Activated T-cell treated with anti-CD3 and anti-CD28 coated beads, Interleukin-2, amount 50 U/mL, for 24 hours (primary cell): ENCODE data around the gene MCC.
"Not testable (repeated sequence)": the region's sequence is repeated elsewhere in the genome, so short reads cannot be mapped to it uniquely, and the experiment has no call there.

Experiments used
- DNase-seq: peaks from one replicate; pipeline ENCODE4 v3.0.0-alpha.2; 2020
- H3K27ac Mint-ChIP-seq: 2 replicates; pipeline ENCODE4 v1.8.0; 2020; ENCODE audit warnings: mild to moderate bottlenecking, mixed read lengths
- H3K27me3 Mint-ChIP-seq: 2 replicates; pipeline ENCODE4 v1.8.0; 2020; ENCODE audit warnings: mixed read lengths
- H3K36me3 Mint-ChIP-seq: 2 replicates; pipeline ENCODE4 v1.8.0; 2020; ENCODE audit warnings: low read depth, mixed read lengths
- H3K4me1 Mint-ChIP-seq: 2 replicates; pipeline ENCODE4 v1.8.0; 2020; ENCODE audit warnings: low read depth, mixed read lengths
- H3K4me3 Mint-ChIP-seq: 2 replicates; pipeline ENCODE4 v1.8.0; 2020; ENCODE audit warnings: mild to moderate bottlenecking, moderate library complexity, mixed read lengths
- H3K9me3 Mint-ChIP-seq: 2 replicates; pipeline ENCODE4 v1.8.0; 2020; ENCODE audit warnings: mixed read lengths

The MCC gene

DNA sequence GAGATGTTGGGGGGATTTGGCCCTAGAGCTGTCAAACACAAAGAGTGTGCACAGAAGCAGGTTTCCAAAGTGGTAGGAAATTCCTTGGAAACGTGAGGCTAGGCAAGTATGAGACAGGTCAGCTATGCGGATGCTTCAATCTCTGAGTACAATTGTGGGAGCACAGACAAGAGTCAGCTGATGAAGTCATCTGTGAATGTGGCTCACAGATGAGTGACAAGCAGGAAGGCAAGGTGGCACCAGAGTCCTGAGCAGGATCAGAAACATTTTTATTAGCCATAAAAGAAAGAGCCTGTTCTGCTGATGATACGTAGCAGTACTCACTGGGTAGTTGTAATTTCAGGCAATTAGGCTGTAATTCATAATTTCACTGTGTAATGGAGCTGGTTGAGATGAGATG is 394.7 kb downstream of the MCC start:
- Mint-ChIP-seq H3K36me3 (no peaks in the 10 kb centered on the region), H3K4me3 (no peak overlapping the region), H3K27ac (no peak overlapping the region), H3K27me3 (no peaks in the 10 kb centered on the region), H3K4me1 (peaks cover 16% of the 10 kb centered on the region), H3K9me3 (no peaks in the 10 kb centered on the region)
- DNase-seq = no peak

DNA sequence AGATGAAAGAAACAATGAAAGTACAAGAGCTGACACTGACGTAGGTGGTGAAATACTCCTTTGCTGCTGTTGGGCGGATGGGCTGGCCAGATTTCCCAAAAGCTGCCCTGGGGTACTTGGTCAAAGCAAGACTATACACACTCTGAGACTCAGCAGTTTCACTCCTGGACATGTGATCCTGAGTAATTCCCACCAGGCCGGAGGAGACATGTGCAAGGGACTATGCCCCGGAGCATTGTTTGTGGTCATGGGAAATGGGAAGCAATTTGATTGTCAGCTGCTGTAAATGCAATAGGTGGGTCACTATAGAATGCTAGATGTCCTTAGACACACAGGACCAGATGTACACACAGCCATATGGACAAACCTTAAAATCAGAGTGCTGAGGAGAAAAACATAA is 395.6 kb downstream of the MCC start:
- Mint-ChIP-seq H3K27me3 (no peaks in the 10 kb centered on the region), H3K9me3 (no peaks in the 10 kb centered on the region), H3K27ac (no peak overlapping the region), H3K4me1 (peaks cover 16% of the 10 kb centered on the region), H3K4me3 (no peak overlapping the region), H3K36me3 (no peaks in the 10 kb centered on the region)
- no peak for DNase-seq

- no peak overlapping the region for H3K27ac Mint-ChIP-seq
Observed at GRCh38 chr5:113091622-113092021, 396.6 kb downstream of the MCC start.

GRCh38 chr5:113090336-113091106 is 397.7 kb downstream of the MCC start:
- no peak overlapping the region for H3K27ac Mint-ChIP-seq
- no peak overlapping the region for H3K4me3 Mint-ChIP-seq
- H3K36me3 Mint-ChIP-seq = no peaks in the 10 kb centered on the region
- H3K4me1 Mint-ChIP-seq = peaks cover 16% of the 10 kb centered on the region
- H3K27me3 Mint-ChIP-seq = no peaks in the 10 kb centered on the region
- DNase-seq = peak; percentile 35
- no peaks in the 10 kb centered on the region for H3K9me3 Mint-ChIP-seq

More at GRCh38 chr5:113091622-113092021, 396.6 kb downstream of the MCC start:
- H3K36me3 Mint-ChIP-seq = no peaks in the 10 kb centered on the region
- H3K27me3 Mint-ChIP-seq = no peaks in the 10 kb centered on the region
- peaks cover 16% of the 10 kb centered on the region for H3K4me1 Mint-ChIP-seq
- no peak for DNase-seq
- no peak overlapping the region for H3K4me3 Mint-ChIP-seq
- no peaks in the 10 kb centered on the region for H3K9me3 Mint-ChIP-seq

DNA sequence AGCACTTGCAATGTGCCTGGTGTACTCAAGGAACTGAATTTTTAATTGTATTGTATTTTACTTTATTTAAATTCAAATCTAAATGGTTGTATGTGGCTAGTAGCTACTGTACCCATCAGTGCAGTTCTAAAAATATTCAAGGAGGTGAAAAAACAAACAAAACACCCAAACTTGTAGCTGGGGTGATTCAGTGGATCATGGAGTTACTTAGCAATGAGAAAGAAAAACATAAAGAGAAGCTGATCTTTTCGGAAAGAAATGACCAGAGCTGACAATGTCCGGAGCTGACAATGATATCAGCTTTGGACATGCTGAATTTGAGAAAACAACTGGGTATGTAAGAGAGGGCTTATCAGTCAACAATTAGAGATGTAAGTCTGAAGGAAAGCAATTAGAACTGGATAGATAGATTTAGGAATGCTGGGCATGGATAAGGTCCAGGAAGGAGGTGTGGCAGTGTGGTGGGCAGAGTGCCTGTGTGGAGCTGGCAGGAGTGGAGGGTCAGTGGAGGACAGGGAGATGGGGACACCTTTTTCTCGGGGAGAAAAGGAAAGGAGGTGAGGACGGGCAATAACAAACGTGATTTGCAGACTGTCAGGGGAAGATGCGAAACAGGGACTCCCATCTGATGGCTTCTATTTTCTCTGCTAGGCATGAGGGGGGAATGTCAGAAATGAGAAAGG is 398.5 kb downstream of the MCC start:
- peaks cover 16% of the 10 kb centered on the region for H3K4me1 Mint-ChIP-seq
- no peaks in the 10 kb centered on the region for H3K9me3 Mint-ChIP-seq
- DNase-seq = no peak
- no peaks in the 10 kb centered on the region for H3K27me3 Mint-ChIP-seq
- no peaks in the 10 kb centered on the region for H3K36me3 Mint-ChIP-seq
- no peak overlapping the region for H3K4me3 Mint-ChIP-seq
- H3K27ac Mint-ChIP-seq = no peak overlapping the region

DNA sequence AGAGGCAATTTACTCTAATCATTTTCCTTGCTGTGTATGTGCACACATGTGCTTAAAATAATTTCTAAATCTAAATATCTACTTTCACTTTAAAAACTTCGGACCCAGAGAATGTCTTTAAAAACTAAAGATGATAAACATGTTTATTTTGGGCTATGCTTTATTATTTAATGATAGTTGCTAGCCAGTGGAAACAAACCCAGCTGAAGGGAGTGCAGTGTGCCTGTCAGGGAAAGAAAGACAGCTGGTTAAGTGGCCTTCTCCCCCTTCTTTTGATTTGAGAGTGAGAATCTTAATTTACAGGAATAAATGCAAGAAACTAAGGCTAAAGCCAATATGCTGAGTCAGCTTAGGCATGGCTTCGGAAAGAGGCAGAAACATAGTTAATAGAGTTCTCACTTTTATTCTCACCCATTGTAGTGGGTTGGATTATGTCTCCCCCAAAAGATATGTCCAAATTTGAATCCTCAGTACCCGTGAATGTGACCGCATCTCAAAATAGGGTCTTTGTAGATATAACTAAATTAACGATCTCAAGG is 400.2 kb downstream of the MCC start:
- Mint-ChIP-seq H3K4me3 (no peak overlapping the region), H3K4me1 (peaks cover 16% of the 10 kb centered on the region), H3K36me3 (peaks cover 5% of the 10 kb centered on the region), H3K27me3 (no peaks in the 10 kb centered on the region), H3K27ac (no peak overlapping the region), H3K9me3 (no peaks in the 10 kb centered on the region)
- DNase-seq = no peak

GRCh38 chr5:113085880-113086409 is 402.3 kb downstream of the MCC start:
- Mint-ChIP-seq H3K36me3 (peaks cover 9% of the 10 kb centered on the region), H3K4me1 (peaks cover 13% of the 10 kb centered on the region), H3K9me3 (no peaks in the 10 kb centered on the region), H3K4me3 (no peak overlapping the region), H3K27ac (no peak overlapping the region), H3K27me3 (no peaks in the 10 kb centered on the region)
- DNase-seq = no peak

GRCh38 chr5:113085084-113085414 is 403.2 kb downstream of the MCC start:
- DNase-seq = no peak
- no peak overlapping the region for H3K4me3 Mint-ChIP-seq

DNA sequence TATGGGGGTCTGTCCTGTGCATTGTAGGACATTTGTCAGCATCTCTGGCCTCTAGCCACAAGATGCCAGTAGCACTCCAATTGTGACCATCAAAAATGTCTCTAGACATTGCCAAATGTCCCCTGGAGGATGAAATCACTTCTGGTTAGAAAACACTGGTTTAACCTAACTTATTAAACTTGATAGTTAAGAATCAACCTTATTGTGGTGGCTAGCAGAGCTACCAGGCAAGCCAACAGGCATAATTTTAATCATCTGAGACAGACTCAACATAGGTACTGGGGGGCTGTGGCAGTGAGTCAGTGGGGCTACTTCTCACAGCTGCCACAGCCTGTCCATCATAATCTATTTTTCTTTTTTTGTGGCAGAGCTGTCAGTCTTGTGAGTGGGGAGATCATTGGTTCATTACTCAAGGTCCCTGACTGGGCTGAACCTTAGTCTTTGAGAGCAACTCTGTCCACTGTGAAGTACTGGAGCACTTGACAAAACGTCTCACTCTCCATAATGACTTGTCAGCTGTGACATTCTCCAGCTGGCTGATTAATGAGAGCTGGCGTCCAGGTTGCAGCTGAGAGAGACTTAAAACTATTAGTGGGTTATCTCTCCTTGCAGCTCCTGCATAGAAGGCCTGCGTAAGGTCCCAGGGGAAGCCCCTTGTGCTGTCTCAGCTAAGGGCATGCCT is 403.7 kb downstream of the MCC start:
- H3K36me3 Mint-ChIP-seq = peaks cover 11% of the 10 kb centered on the region
- DNase-seq = no peak
- no peaks in the 10 kb centered on the region for H3K9me3 Mint-ChIP-seq
- H3K27me3 Mint-ChIP-seq = no peaks in the 10 kb centered on the region
- no peak overlapping the region for H3K27ac Mint-ChIP-seq
- no peak overlapping the region for H3K4me3 Mint-ChIP-seq
- no peaks in the 10 kb centered on the region for H3K4me1 Mint-ChIP-seq

More at GRCh38 chr5:113085084-113085414, 403.2 kb downstream of the MCC start:
- Mint-ChIP-seq H3K9me3 (no peaks in the 10 kb centered on the region), H3K36me3 (peaks cover 11% of the 10 kb centered on the region), H3K27me3 (no peaks in the 10 kb centered on the region), H3K27ac (no peak overlapping the region), H3K4me1 (peaks cover 4% of the 10 kb centered on the region)

GRCh38 chr5:113083481-113083880 is 404.8 kb downstream of the MCC start:
- no peak for DNase-seq
- peaks cover 17% of the 10 kb centered on the region for H3K36me3 Mint-ChIP-seq
- H3K9me3 Mint-ChIP-seq = peaks cover 2% of the 10 kb centered on the region
- no peak overlapping the region for H3K27ac Mint-ChIP-seq
- no peak overlapping the region for H3K4me3 Mint-ChIP-seq
- H3K27me3 Mint-ChIP-seq = no peaks in the 10 kb centered on the region
- H3K4me1 Mint-ChIP-seq = no peaks in the 10 kb centered on the region

DNA sequence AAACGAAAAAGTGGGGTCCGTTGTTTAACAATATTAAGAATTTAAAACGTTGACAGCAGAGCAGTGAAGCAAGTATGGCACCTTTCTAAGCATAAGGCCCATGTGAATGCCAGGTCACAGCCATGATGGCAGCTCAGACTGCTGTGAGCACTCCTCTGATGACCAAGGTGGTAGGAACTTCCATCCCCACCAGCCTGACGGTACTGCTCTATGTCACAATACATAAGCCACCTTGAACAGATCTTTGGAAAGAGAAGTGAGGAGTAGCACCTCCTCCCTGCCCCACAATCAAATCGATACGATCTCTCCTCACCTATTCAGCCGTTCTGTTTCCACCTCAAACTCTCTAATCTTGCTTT is 405.7 kb downstream of the MCC start:
- DNase-seq = no peak
- Mint-ChIP-seq H3K9me3 (peaks cover 3% of the 10 kb centered on the region), H3K27me3 (no peaks in the 10 kb centered on the region), H3K27ac (no peak overlapping the region), H3K4me1 (no peaks in the 10 kb centered on the region), H3K4me3 (no peak overlapping the region), H3K36me3 (peaks cover 17% of the 10 kb centered on the region)

GRCh38 chr5:113081881-113082546 is 406.2 kb downstream of the MCC start:
- no peak for DNase-seq
- Mint-ChIP-seq H3K4me3 (no peak overlapping the region), H3K27ac (no peak overlapping the region)

GRCh38 chr5:113081091-113081839 is 407.0 kb downstream of the MCC start:
- no peak for DNase-seq
- H3K36me3 Mint-ChIP-seq = peaks cover 21% of the 10 kb centered on the region
- no peaks in the 10 kb centered on the region for H3K27me3 Mint-ChIP-seq
- H3K4me1 Mint-ChIP-seq = no peaks in the 10 kb centered on the region
- H3K4me3 Mint-ChIP-seq = no peak overlapping the region
- no peak overlapping the region for H3K27ac Mint-ChIP-seq
- peaks cover 13% of the 10 kb centered on the region for H3K9me3 Mint-ChIP-seq

More at GRCh38 chr5:113081881-113082546, 406.2 kb downstream of the MCC start:
- H3K27me3 Mint-ChIP-seq = no peaks in the 10 kb centered on the region
- H3K4me1 Mint-ChIP-seq = no peaks in the 10 kb centered on the region
- peaks cover 8% of the 10 kb centered on the region for H3K9me3 Mint-ChIP-seq
- H3K36me3 Mint-ChIP-seq = peaks cover 21% of the 10 kb centered on the region

GRCh38 chr5:113076649-113077048 is 411.6 kb downstream of the MCC start:
- peaks cover 29% of the 10 kb centered on the region for H3K4me1 Mint-ChIP-seq
- peaks cover 17% of the 10 kb centered on the region for H3K36me3 Mint-ChIP-seq
- not testable (repeated sequence) for H3K27me3 Mint-ChIP-seq, H3K4me3 Mint-ChIP-seq, DNase-seq, H3K27ac Mint-ChIP-seq
- peaks cover 13% of the 10 kb centered on the region for H3K9me3 Mint-ChIP-seq
